Measurements from ENCODE around the gene ARPC5.
"Not testable (repeated sequence)": the region's sequence is repeated elsewhere in the genome, so short reads cannot be mapped to it uniquely, and the experiment has no call there.

ARPC5 gene

GRCh38 chr1:183645531-183645930 is 9.9 kb upstream of the ARPC5 start:
- DNase-seq: no peak

- no peak for DNase-seq
Measured at GRCh38 chr1:183642166-183642565, 6.6 kb upstream of the ARPC5 start.

DNA sequence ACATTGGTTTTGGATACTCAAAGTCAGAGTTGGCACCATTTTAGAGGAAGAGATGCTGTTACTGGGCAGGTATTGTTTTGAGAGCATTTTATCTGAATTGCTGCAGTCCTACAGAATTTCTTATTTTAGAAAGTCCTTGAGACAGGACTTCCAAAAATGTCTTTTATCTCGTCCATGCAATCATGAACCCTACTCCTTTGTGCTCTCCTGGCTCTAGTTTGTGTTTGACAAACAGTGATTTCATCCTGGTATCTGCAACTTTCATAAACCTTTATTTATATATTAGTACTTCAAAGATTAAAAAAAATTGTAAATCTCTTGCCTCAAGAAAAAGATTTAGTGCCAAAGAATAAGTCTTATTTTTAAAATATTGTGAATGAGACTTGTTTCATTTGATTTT is 4.6 kb upstream of the ARPC5 start:
- DNase-seq: no peak

- no peak for DNase-seq
Measured at GRCh38 chr1:183638649-183639387, 3.2 kb upstream of the ARPC5 start.

DNA sequence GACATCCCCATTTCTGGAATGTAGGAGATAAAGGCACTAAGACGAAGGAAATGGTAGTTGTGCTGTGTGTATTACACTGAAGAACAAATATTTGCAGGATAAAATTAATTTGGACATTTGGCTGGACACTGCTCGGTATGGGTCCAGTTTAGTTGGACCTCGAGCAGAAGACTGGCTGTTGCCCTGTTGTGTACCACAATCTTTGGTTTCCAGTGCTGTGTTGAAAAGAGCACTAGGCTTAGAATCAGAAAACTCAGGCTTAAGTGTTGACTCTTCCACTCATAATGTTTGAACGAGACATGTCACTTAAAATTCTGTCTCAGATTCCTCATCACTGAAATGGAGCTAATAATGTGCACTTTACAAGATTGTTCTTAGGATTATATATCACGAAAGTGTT is 1.2 kb upstream of the ARPC5 start:
- DNase-seq: no peak

- no peak for DNase-seq
Measured at GRCh38 chr1:183636334-183636682, 725 bp upstream of the ARPC5 start.

DNA sequence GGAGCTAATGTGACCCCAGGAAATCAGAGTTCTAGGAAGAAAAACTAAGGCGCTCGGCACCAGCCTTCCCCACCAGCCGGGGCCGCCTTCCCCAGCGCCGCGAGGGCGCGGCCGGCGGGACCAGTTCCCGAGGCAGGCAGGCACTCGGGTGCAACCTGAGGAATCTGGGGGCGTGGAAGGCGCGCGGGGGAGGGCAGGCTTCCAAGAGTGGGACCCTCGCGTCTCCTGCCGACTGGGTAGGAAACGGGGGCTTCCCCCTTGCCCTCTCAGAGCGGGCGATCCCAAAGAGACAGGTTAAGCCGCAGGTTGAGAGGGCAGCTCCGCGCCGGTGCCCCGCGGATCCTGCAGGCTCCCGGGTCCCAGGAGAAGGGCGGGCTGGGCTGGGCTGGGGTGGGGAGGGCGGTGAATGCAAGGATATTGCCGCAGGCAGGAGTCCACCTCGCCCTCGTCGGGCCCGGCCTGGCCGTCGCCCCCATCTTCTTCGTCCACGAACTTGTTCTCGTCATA is 431 bp downstream of the ARPC5 start:
- DNase-seq: no peak

DNA sequence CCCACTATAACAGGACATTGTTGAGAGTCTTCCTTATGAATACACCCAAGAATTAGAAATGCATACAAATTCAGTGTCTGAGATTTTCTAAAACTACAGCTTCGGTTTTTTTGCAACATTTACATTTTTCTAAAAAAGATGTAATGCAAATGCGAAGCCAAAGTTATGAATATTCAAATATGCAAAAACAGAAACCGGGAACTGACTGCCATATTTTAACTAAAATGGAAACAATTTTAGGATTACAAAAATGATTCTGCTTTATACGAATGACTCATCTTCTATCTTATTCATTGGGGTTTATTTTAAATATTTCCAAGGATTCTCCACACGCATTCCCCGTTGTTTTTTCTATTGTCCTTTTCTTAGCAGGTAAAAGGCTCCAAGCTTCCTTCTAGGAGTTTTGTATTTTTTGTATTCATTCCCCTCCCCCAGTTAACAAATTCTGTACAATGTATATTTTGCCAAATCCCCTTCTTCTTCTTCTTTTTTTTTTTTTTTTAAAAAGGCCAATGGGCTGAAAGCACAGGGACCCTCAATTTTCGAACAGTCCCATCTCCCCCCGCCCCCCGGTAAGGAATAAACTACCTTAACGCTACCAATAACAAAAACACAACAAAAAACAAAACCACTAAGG is 1.0 kb downstream of the ARPC5 start:
- no peak for DNase-seq

DNA sequence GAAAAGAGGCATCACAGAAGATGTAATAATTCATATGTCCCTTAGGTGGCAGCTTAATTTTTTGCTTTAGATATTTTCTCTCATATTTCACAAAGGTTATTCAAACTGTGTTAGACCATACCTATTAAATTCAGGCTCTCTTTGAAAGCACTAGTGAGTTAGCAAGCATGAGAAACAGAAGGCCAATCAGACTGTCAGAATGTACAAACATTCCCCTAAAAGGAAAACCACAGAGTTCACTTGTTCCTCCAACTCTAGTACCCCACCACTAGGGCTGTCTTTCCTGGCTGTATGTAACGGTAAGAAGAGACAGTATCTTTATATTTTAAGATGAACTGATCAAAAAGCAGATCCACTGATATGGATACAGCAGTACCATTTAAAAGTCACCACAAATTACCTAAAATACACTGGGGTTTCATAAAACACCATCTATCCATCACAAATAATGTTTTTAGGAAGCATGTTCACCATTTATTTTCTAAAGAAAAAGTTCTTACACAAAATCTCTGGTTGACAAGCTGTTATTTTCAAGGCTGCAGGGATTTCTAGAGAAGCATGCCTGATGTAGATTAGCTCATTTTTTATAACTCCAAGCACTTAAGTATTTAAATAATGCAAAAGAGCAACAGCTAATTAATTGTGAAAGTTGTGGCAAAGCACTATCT is 1.8 kb downstream of the ARPC5 start:
- no peak for DNase-seq

DNA sequence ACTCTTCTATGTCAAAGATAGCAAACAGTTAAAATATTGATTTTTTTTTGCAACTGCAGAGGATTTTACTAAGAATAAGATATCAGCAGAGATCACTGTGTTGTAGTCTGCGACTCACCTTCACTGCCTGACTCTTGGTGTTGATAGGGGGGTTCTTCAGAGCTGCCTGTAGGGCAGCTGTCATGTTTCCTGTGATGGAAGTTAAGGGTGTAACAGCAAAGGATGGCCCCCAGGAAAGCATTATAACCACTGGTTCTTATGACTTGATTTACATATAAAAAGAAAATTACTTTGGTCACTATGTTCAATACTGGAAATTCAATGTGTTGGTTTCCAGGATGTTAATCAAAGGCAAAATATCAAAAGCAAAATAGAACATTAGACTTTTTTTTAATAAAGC is 2.6 kb downstream of the ARPC5 start:
- DNase-seq: no peak

DNA sequence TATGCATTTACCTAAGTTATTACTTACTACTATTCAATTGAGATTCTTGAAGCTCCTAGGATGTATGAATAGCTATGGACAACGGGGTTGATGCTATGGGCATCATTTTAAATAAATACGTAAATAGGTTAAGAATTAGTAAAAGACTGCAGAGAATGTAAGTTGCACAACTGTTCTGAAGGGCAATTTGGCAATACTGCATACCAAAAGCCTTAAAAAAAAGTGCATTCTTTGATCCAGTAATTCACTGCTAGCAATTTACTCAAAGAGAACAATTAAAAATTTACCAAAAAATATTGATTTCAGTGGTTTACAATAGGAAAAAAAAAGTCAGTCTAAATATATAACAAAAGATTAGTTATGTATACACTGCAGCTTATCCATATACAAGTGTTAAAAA is 3.5 kb downstream of the ARPC5 start:
- DNase-seq: no peak

GRCh38 chr1:183630748-183631147 is 4.8 kb downstream of the ARPC5 start:
- no peak for DNase-seq

DNA sequence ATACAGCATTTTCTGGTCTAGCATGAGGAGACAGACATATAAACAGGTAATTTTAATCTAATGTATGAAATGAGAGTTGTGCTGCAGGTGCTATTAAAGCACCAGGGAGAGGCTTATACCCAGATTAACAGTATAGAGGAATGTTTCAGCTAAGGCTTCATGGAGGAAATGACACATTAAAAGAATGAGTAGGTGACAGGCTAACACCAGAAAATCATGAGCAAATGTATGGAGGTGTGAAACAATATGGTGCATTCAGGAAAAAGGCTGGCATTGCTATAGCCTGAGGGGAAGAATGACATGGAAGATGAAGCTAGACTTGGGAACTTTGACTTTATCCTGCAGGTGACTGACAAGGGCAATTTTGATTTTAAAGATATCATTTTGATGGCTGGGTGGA is 7.0 kb downstream of the ARPC5 start:
- DNase-seq: no peak

DNA sequence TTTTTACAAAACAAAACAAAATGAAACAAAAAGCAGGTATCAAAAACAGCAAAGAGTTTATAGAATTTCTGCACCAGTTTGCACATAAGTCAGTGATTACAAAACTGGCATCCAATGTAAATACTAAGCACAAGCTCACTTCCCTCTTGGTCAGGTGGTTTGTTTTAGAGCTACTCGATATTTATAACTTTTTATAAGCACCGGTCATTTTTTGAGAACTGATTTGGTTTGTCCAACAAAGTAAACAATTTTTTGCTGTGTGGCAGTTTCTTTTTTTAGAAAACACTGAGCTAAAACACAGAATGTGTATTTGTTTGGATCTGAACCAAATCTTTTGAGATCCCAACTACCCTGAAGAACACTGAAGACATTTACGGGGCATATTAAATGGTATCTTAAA is 9.3 kb downstream of the ARPC5 start:
- DNase-seq: not testable (repeated sequence)

- peak; percentile 51 to 53 for DNase-seq
Measured at GRCh38 chr1:183622884-183623785, 12.4 kb downstream of the ARPC5 start.

GRCh38 chr1:183622013-183622412 is 13.6 kb downstream of the ARPC5 start:
- DNase-seq: no peak

- DNase-seq: no peak
Measured at GRCh38 chr1:183620311-183620710, 15.3 kb downstream of the ARPC5 start.

DNA sequence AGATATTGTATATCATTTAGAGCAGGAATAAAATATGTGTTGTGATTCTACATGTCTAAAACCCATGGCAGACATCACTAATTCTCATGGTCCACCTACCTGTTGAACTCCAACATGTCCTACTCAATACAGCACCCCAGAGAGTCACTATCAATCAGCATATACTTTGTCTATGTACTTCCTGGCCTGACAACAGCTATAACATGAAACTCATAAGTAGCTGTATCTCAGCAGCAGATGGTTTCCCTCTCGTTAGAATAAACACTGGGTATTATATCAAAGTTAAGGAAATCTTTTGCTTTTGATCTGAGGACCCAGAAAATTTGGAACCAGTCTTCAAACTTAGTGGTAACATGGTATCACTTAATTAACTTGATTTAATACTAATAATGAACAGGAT is 15.8 kb downstream of the ARPC5 start:
- no peak for DNase-seq

DNA sequence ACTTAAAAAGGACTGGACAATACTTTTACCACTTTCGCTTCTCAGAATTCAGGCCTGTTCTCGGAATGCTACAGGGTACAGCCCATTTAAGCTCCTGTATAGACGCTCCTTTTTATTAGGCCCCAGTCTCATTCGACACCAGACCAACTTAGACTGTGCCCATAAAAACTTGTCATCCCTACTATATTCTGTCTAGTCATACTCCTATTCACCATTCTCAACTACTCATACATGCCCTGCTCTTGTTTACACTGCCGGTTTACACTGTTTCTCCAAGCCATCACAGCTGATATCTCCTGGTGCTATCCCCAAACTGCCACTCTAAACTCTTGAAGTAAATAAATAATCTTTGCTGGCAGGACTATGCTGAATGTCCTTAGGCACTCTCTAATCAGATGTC is 17.4 kb downstream of the ARPC5 start:
- DNase-seq: not testable (repeated sequence)

DNA sequence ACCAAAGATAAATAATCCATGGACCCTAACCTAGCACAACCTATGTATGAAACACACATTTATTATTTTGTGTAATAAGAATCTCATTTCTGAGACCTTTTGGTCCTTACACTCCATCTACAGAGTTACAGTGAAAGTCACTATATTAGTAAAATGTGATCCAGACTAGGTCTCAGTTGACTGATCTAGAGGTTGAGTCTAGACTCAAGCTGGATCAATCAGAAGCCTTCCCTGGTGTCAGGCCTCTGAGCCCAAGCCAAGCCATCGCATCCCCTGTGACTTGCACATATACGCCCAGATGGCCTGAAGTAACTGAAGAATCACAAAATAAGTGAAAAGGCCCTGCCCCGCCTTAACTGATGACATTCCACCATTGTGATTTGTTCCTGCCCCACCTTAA is 22.6 kb downstream of the ARPC5 start:
- DNase-seq: not testable (repeated sequence)

- no peak for DNase-seq
Measured at GRCh38 chr1:183612407-183612806, 23.2 kb downstream of the ARPC5 start.

GRCh38 chr1:183611021-183611420 is 24.6 kb downstream of the ARPC5 start:
- no peak for DNase-seq

Data from activated T-cell treated with anti-CD3 and anti-CD28 coated beads, Interleukin-2, amount 50 U/mL, for 48 hours (primary cell).